ENCODE results near the gene PIGR. TPM values are rescaled to one million over a fixed set of nuclear protein-coding genes. Genes with fewer than 3 reads are reported as not detected.

Gene PIGR
- total and polyA plus RNA-seq, 2 donors (not counting 3 experiments of a cell fraction or from before 2014, with no cell fraction given), result not detected

GRCh38 chr1:206949641-206950040 is 3.4 kb upstream of the PIGR start:
- dilution Hi-C loops (cut with MboI; ENCODE audit: extremely low pct_ligation_motif_present, low sequenced_read_pairs) (no loop called here), intact Hi-C loops (cut with micrococcal nuclease) (no loop called here)
- Histone ChIP-seq H3K4me1 (ENCODE audit: control insufficient read depth, extremely low read depth, insufficient read depth, low read length) (no peaks in the 10 kb centered on the region), H3K9ac (replicated peaks; ENCODE audit: extremely low read depth, insufficient read depth, low read length) (no peak overlapping the region), H2AFZ (ENCODE audit: low read depth, low read length) (no peak overlapping the region), H3K4me3 (replicated peaks in 1 of 3; ENCODE audit: insufficient read depth in 1 of 3, low read depth in 1 of 3, low read length in 3 of 3) (no peak overlapping the region), H3K36me3 (ENCODE audit: control insufficient read depth in 2 of 2, extremely low read depth in 1 of 2, insufficient read depth in 2 of 2, low read length in 2 of 2) (no peaks in the 10 kb centered on the region), H4K20me1 (replicated peaks; ENCODE audit: control insufficient read depth, extremely low read depth, insufficient read depth, low read length) (no peaks in the 10 kb centered on the region), H3K79me2 (ENCODE audit: control insufficient read depth, insufficient read depth, low read length) (no peaks in the 10 kb centered on the region), H3K4me2 (ENCODE audit: insufficient read depth, low read length) (no peak overlapping the region), H3K9me1 (replicated peaks; ENCODE audit: control insufficient read depth, extremely low read depth, insufficient read depth, low read length) (no peaks in the 10 kb centered on the region), H3K27ac (ENCODE audit: insufficient read depth, low read depth, low read length) (no peak overlapping the region), H3K9me3 (replicated peaks; ENCODE audit: control insufficient read depth, insufficient read depth, low read length) (no peaks in the 10 kb centered on the region), H3K27me3 (ENCODE audit: control insufficient read depth in 2 of 2, insufficient read depth in 2 of 2, low read length in 2 of 2) (peaks cover 0 to 3% of the 10 kb centered on the region in 2 experiments)
- FAIRE-seq (no peak), DNase-seq (ENCODE audit: low read depth, low spot score) (no peak)
- ChIA-PET POLR2A (no interaction called here), CTCF (no interaction called here)
- TF ChIP-seq, protein P1, sequence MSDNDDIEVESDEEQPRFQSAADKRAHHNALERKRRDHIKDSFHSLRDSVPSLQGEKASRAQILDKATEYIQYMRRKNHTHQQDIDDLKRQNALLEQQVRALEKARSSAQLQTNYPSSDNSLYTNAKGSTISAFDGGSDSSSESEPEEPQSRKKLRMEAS (IDR thresholded peaks at IDR 0.05; ENCODE audit: insufficient read depth, insufficient read length), result no peak
- no peak for TF ChIP-seq POLR2AphosphoS5 (IDR thresholded peaks at IDR 0.05; ENCODE audit: insufficient read depth, low read depth, low read length)
- no peak for TF ChIP-seq POLR2A (IDR thresholded peaks at IDR 0.05; ENCODE audit: low read depth, low read length)
- no peak for TF ChIP-seq FOS (IDR thresholded peaks at IDR 0.05; ENCODE audit: borderline replicate concordance, insufficient read depth, low read length)
- no peak for TF ChIP-seq EZH2 (IDR thresholded peaks at IDR 0.05; ENCODE audit: borderline replicate concordance, low read depth, low read length, severe bottlenecking)
- TF ChIP-seq, protein P2, sequence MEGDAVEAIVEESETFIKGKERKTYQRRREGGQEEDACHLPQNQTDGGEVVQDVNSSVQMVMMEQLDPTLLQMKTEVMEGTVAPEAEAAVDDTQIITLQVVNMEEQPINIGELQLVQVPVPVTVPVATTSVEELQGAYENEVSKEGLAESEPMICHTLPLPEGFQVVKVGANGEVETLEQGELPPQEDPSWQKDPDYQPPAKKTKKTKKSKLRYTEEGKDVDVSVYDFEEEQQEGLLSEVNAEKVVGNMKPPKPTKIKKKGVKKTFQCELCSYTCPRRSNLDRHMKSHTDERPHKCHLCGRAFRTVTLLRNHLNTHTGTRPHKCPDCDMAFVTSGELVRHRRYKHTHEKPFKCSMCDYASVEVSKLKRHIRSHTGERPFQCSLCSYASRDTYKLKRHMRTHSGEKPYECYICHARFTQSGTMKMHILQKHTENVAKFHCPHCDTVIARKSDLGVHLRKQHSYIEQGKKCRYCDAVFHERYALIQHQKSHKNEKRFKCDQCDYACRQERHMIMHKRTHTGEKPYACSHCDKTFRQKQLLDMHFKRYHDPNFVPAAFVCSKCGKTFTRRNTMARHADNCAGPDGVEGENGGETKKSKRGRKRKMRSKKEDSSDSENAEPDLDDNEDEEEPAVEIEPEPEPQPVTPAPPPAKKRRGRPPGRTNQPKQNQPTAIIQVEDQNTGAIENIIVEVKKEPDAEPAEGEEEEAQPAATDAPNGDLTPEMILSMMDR (IDR thresholded peaks at IDR 0.05; ENCODE audit: extremely low read depth in 1 of 2, insufficient read depth in 1 of 2, low read depth in 1 of 2, low read length in 2 of 2), result no peak
- TF ChIP-seq JUN (IDR thresholded peaks at IDR 0.05; ENCODE audit: borderline replicate concordance, insufficient read depth, insufficient read length, low read depth), result no peak
- no peak for TF ChIP-seq GATA2 (IDR thresholded peaks at IDR 0.05; ENCODE audit: insufficient read depth, insufficient read length, low read depth, low read length)
- TF ChIP-seq MYC (IDR thresholded peaks at IDR 0.05; ENCODE audit: low read depth, low read length), result no peak
- BruUV-seq (replicated peaks), result no TSS peak

All from endothelial cell of umbilical vein (primary cell).